Testis (tissue), 3 donors: Measurements from ENCODE around the gene ATP12A. TPM values are rescaled to one million over a fixed set of nuclear protein-coding genes. Genes with fewer than 3 reads are reported as not detected.

Experiments
- DNase-seq: peaks from one replicate; pipeline ENCODE4 v3.0.0-alpha.2; 2019
- H3K27ac ChIP-seq, 2 donors: fragments of 200-600 bp; sonication (generic); one replicate each; pipeline ENCODE4 v1.5.1; 2019
- H3K27me3 ChIP-seq: fragments of 200-600 bp; sonication (generic); one replicate; pipeline ENCODE4 v1.5.1; 2019
- H3K36me3 ChIP-seq: fragments of 200-600 bp; sonication (generic); one replicate; pipeline ENCODE4 v1.5.1; 2017; ENCODE audit warnings: low read depth; ENCODE audit errors: missing control alignments
- H3K4me1 ChIP-seq: fragments of 200-600 bp; sonication (generic); one replicate; pipeline ENCODE4 v1.5.1; 2019
- H3K4me3 ChIP-seq, 2 donors: fragments of 200-600 bp; sonication (generic); one replicate each; pipeline ENCODE4 v1.5.1; 2017 to 2019
- H3K9me3 ChIP-seq: fragments of 200-600 bp; sonication (generic); one replicate; pipeline ENCODE4 v1.5.1; 2017
- CTCF ChIP-seq, 3 experiments: fragments of 450-650 bp in 2 of 3; fragments of 200-600 bp in 1 of 3; sonication (generic) in 1 of 3; IDR thresholded peaks; one replicate each; pipeline ENCODE4 v1.5.1; 2016 to 2019; ENCODE audit warnings: antibody characterized with exemption in 3 of 3, mild to moderate bottlenecking in 2 of 3, moderate library complexity in 1 of 3
- POLR2A ChIP-seq: fragments of 450-650 bp; IDR thresholded peaks from one replicate; pipeline ENCODE4 v1.6.1; 2017; ENCODE audit warnings: antibody characterized with exemption, mild to moderate bottlenecking, moderate library complexity
- WGBS, 2 donors: methylation state at CpG; one replicate each; pipeline ENCODE4 v1.1.5; 2018; 5-methylcytosine and 5-hydroxymethylcytosine counted together
- intact Hi-C: fragments of 100-400 bp; cut with DNase I; formaldehyde crosslinking; loops from one replicate; pipeline ENCODE4 v1.15.1; 2023; ENCODE audit warnings: low total_unique reads
- polyA plus RNA-seq: library from polyadenylated mRNA; stranded (reverse); fragments of 350-450 nt; fragmentation: Illumina TruSeq; extraction: RNeasy Lipid Tissue Mini Kit (QIAGEN cat#74804); gene quantifications from one replicate; pipeline ENCODE4 v1.2.3, GENCODE V29; 2014; ENCODE audit warnings: low read depth, low replicate concordance; ENCODE audit not compliant: insufficient read depth
- total RNA-seq, 2 donors: library from RNA; depleted of rRNA; stranded (reverse); fragments of >200 nt; gene quantifications; one replicate each; pipeline ENCODE4 v1.2.3, GENCODE V29; 2016

The ATP12A gene
- total and polyA plus RNA-seq, 3 donors from 2014 or later = 0.94 to 1.6 (median 1.2) TPM

- WGBS, 2 donors = 60 to 65% methylated on average over 3 to 6 of the region's 6 CpGs
- H3K4me3 ChIP-seq = no peak overlapping the region
- H3K9me3 ChIP-seq = no peaks in the 10 kb centered on the region
- intact Hi-C loops = no loop called here
- H3K27ac ChIP-seq = no peak overlapping the region
- H3K4me1 ChIP-seq = no peaks in the 10 kb centered on the region
- H3K36me3 ChIP-seq = no peaks in the 10 kb centered on the region
- TF ChIP-seq CTCF (IDR thresholded peaks at IDR 0.05) = no peak
- no peak for TF ChIP-seq POLR2A
- H3K27me3 ChIP-seq = no peaks in the 10 kb centered on the region
- DNase-seq = no peak
Observed at GRCh38 chr13:24744247-24744646, 64.0 kb downstream of the ATP12A start.

- Histone ChIP-seq H3K4me1 (no peaks in the 10 kb centered on the region), H3K4me3 (peak overlapping the region in 1 of 2 donors; percentile 49), H3K36me3 (no peaks in the 10 kb centered on the region), H3K9me3 (no peaks in the 10 kb centered on the region), H3K27ac (no peak overlapping the region), H3K27me3 (no peaks in the 10 kb centered on the region)
- TF ChIP-seq POLR2A (no peak), CTCF (IDR thresholded peaks at IDR 0.05) (no peak)
- intact Hi-C loops = no loop called here
- WGBS, 2 donors = 46 to 70% methylated on average over 9 to 16 of the region's 24 CpGs
- no peak for DNase-seq
Observed at GRCh38 chr13:24745516-24745860, 65.3 kb downstream of the ATP12A start.

- no peaks in the 10 kb centered on the region for H3K36me3 ChIP-seq
- no peak overlapping the region for H3K27ac ChIP-seq
- WGBS, 2 donors = 3 to 12% methylated on average over 14 to 42 of the region's 70 CpGs
- H3K4me3 ChIP-seq = peak overlapping the region; percentile 4 to 49
- H3K27me3 ChIP-seq = no peaks in the 10 kb centered on the region
- H3K9me3 ChIP-seq = no peaks in the 10 kb centered on the region
- DNase-seq = no peak
- intact Hi-C loops = no loop called here
- no peaks in the 10 kb centered on the region for H3K4me1 ChIP-seq
- TF ChIP-seq CTCF (IDR thresholded peaks at IDR 0.05) (no peak), POLR2A (no peak)
Observed at GRCh38 chr13:24745861-24746617, 65.8 kb downstream of the ATP12A start.

- Histone ChIP-seq H3K9me3 (no peaks in the 10 kb centered on the region), H3K27ac (no peak overlapping the region), H3K27me3 (no peaks in the 10 kb centered on the region), H3K4me1 (no peaks in the 10 kb centered on the region), H3K4me3 (peak overlapping the region; percentile 37 to 49), H3K36me3 (no peaks in the 10 kb centered on the region)
- intact Hi-C loops = no loop called here
- WGBS, 2 donors = 0 to 1% methylated on average over 17 to 50 of the region's 56 CpGs
- no peak for DNase-seq
- TF ChIP-seq POLR2A (no peak), CTCF (IDR thresholded peaks at IDR 0.05) (peak in 1 of 3 experiments; percentile 22)
Observed at GRCh38 chr13:24746618-24747247, 66.5 kb downstream of the ATP12A start.
